Heart left ventricle (tissue), 13 donors: ENCODE measurements around the gene DPH1.

Experiments used
- CTCF ChIP-seq, 12 donors: fragments of 200-600 bp; sonication (generic) in 4 of 12; IDR thresholded peaks; one replicate each; pipeline versions ENCODE4 v1.5.0 to v1.8.0; 2018 to 2022; ENCODE audit warnings: antibody characterized with exemption in 12 of 12, mild to moderate bottlenecking in 5 of 12
- POLR2A ChIP-seq, 2 donors: fragments of 450-650 bp; IDR thresholded peaks; one replicate each; pipeline ENCODE4 v1.6.1; 2017; ENCODE audit warnings: antibody characterized with exemption in 2 of 2, mild to moderate bottlenecking in 2 of 2, moderate library complexity in 2 of 2
- donor health status: ischemic (EF 13 %, LVEDD 7.1; RV severe dilation, severe dysfunction).
- donor health status: DM: no; HTN: yes; CAD: no.
- donor health status: DM: no; HTN: no; CAD: no.
- donor health status: ischemic (EF 25% LVEDD 6.9; RV normal size, moderate dysfunction).
- donor health status: ischemic (EF 25% LVEDD 5.7; RV mildly dilated, moderate dysfunction).
- donor health status: ischemic (EF 35%, LVEDD 5.7; RV mildly dilated, moderate dysfunction).
- donor health status: nonischemic (EF 11% LVEDD 7.7; RV severe dilation, severe dysfunction).
- donor health status: DM: yes; HTN: yes; CAD: no.
- donor health status: PGD.
- donor health status: ischemic (EF 29% LVEDD 5.4; RV normal size, mild dysfunction).
- donor health status: nonischemic (EF 23%, LVEDD 6.1; RV moderate dilation, normal function).

GRCh38 chr17:2023692-2024571, 6.0 kb upstream of the DPH1 start:
- peak in 1 of 12 donors; percentile 2 for TF ChIP-seq CTCF (IDR thresholded peaks at IDR 0.05)
- TF ChIP-seq POLR2A (IDR thresholded peaks at IDR 0.05) = no peak
